Measurements from ENCODE around the gene SSTR5.

SSTR5 gene

GRCh38 chr16:1122398-1122765, 49.8 kb downstream of the SSTR5 start:
- DNase-seq (ENCODE audit: low read depth, low spot score): no peak

GRCh38 chr16:1123525-1124230, 51.1 kb downstream of the SSTR5 start:
- no peak for DNase-seq (ENCODE audit: low read depth, low spot score)

GRCh38 chr16:1124291-1124690, 51.7 kb downstream of the SSTR5 start:
- DNase-seq (ENCODE audit: low read depth, low spot score): no peak

GRCh38 chr16:1124795-1125194, 52.2 kb downstream of the SSTR5 start:
- no peak for DNase-seq (ENCODE audit: low read depth, low spot score)

GRCh38 chr16:1125471-1125870, 52.9 kb downstream of the SSTR5 start:
- DNase-seq (ENCODE audit: low read depth, low spot score): peak; percentile 28

GRCh38 chr16:1126044-1126443, 53.5 kb downstream of the SSTR5 start:
- no peak for DNase-seq (ENCODE audit: low read depth, low spot score)

GRCh38 chr16:1126586-1126985, 54.0 kb downstream of the SSTR5 start:
- no peak for DNase-seq (ENCODE audit: low read depth, low spot score)

GRCh38 chr16:1127101-1127500, 54.6 kb downstream of the SSTR5 start:
- no peak for DNase-seq (ENCODE audit: low read depth, low spot score)

GRCh38 chr16:1127971-1128715, 55.6 kb downstream of the SSTR5 start:
- no peak for DNase-seq (ENCODE audit: low read depth, low spot score)

- no peak for DNase-seq (ENCODE audit: low read depth, low spot score)
Observed at GRCh38 chr16:1129106-1129960, 56.8 kb downstream of the SSTR5 start.

- DNase-seq (ENCODE audit: low read depth, low spot score): no peak
Observed at GRCh38 chr16:1130382-1130781, 57.8 kb downstream of the SSTR5 start.
